ENCODE data around the gene DPH3.
"Not testable (repeated sequence)": the region's sequence is repeated elsewhere in the genome, so short reads cannot be mapped to it uniquely, and the experiment has no call there.

DPH3 gene

DNA sequence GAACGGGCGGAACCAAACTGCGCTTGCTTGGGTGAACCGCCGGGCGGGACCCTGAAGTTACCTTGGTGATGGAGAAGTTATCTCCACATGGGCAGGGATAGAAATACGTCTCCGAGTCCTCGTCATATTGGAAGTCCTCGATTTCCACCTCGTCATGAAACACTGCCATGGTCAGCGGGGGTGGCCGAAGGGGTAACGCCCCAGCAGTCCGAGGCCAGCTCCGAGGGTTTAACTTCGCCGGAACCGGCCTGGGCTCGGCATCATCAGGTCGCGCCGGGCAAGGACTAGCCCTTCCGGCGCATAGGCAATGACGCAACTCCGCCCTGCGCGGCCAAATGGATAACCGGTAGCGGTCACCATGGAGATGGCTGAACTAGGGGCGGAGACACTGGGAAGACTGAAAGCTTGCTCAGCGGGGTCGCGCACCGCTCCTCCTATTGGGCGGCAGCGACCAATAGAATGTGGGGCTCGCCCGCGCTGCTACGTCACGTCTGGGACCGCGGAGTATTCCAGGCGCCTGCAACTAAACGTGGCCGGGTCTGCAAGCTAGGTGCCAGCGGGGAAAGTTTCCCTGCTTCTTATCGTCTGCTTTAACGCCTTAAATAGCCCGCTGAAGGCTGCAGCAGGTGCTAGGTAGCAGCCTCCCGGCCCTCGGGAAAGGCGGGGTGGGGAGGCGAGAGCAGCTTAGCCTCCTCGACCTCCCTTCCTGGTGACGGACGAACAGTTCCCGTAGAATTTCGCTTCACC, at the start of gene DPH3, which contains the start of gene OXNAD1:
Gene DPH3, minus strand, starts transcription at position 236 of the 747 bp plus-strand sequence. Its CDS starts 67 bp downstream, at position 169.
Gene OXNAD1, plus strand, starts transcription at position 505 of the 747 bp plus-strand sequence. CDS start 5,741 bp downstream, outside the sequence.
- DNase-seq = peak; percentile 98

- no peak for DNase-seq
These were observed 49.3 kb upstream of the DPH3 start for GRCh38 chr3:16313886-16314645.

DNA sequence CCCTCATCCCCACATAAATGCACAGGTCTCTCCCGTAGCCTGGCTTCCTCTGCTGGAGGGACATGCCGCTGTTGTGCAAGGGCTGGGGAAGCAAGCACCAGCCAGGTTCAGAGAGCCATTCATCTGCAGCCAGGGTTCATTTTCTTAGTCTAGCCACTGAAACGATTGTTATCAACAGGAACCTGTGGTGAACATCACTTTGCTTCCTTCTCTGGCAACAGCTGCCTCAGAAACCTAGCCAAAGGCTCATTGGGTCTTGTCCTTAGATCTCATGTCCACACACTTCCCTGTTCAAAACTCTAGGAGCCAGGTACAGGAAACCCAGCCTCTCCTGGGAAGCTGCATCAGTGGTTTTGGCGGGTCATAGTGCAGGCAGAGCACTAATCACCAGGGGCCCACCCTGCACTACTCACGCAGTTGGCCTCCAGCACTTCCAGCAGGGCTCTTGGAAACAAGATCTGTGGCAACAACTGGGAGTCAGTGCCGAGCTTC, 47.3 kb upstream of the DPH3 start:
- DNase-seq = no peak

DNA sequence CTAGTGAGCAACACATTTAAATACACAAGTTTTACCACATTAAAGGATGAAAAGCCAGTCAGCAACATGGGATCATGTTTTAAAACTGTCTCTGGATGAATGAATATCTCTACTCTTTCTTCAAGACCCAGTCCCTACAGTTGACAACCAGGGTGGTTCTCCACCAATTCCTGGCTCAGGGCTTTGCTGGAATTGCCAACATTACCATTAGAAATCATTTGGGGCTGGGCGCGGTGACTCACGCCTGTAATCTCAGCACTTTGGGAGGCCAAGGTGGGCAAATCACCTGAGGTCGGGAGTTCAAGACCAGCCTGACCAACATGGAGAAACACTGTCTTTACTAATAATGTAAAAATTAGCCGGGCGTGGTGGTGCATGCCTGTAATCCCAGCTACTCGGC, 45.7 kb upstream of the DPH3 start:
- DNase-seq = not testable (repeated sequence)

GRCh38 chr3:16309558-16309957, 44.8 kb upstream of the DPH3 start:
- DNase-seq = peak; percentile 36 to 48

- no peak for DNase-seq
These were observed 44.0 kb upstream of the DPH3 start for GRCh38 chr3:16308727-16309126.

GRCh38 chr3:16307832-16308531, 43.2 kb upstream of the DPH3 start:
- DNase-seq = no peak

GRCh38 chr3:16305111-16305541, 40.4 kb upstream of the DPH3 start:
- peak; percentile 26 to 41 for DNase-seq

DNA sequence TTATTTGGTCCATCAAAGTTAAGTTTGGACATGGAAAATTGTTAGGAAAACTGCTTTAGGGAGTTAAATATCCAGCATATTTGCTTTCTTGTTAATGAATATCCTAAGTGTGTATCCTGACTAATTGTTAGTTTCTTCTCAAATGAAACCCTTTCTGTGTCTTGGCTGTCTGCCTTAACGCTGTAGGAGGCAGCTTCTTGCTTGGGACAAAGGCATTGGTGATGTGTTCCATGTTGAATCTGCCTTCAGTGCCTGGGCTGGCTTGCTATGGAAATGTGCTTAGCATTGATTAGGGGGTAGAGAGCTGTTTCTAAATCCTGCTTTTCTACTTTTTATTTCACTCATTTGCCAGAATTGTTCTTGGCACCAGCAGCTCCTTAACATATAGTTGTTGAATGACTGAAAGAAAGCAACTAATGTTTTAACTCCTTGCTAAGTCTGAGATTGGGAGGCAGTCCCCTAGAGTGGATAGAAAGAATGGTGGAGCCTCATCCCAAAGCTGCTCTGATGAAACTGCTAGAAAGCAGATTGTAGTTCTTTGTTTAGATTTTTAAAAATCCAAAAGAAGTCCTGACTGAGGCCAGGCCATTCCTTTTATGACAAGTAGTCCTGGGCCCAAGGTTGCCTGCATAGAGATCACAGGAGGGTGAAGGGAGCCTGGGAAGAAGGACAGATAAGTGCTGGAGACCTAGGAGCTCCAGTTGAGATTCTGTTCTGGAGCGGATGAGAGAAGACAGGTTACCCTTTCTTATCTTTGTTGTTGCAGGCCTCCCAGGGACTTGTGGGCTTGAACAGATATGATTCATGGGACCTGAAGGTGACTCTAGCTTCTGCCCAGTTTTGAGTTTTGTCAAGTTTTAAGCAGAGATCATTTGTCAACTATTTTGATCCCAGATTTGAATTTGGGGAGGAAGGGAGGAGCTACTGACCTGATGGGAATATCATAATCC, 39.6 kb upstream of the DPH3 start:
- DNase-seq = no peak

GRCh38 chr3:16303037-16303575, 38.4 kb upstream of the DPH3 start:
- no peak for DNase-seq

GRCh38 chr3:16302082-16302631, 37.4 kb upstream of the DPH3 start:
- no peak for DNase-seq

DNA sequence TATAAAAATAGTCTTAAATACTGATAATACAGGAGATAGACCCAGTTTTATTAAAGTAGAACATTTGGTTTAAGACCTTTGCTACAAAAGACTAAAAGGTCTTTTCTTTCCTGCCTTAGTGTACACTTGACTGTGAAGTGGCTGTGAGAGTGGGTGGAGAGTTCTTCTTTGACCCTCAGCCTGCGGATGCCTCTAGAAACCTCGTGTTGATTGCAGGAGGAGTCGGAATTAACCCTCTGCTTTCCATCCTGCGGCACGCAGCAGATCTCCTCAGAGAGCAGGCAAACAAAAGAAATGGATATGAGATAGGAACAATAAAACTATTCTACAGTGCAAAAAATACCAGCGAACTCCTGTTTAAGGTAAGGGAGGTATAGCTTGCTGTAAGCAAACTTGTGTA, 36.8 kb upstream of the DPH3 start:
- DNase-seq = no peak

- DNase-seq = no peak
These were observed 36.2 kb upstream of the DPH3 start for GRCh38 chr3:16300881-16301359.

- no peak for DNase-seq
These were observed 35.6 kb upstream of the DPH3 start for GRCh38 chr3:16300307-16300706.

DNA sequence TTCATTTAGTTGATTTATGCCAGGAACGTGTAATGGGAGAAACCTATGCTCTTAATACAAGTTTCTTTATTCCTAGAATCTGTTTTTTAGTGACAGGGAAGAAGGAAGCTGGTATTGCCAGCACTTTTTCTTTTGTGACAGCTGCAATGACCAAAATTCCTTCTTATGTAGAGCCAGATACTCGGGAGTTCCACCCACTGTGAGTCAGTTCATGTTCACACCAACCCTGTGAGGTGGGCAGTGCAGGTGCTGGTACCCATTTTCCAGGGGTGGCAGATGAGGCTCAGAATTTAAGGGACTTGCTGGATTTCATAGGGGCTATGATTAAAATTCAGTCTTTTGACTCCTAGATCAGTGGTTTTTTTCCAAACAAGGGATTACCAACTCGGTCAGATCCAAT, 35.0 kb upstream of the DPH3 start:
- no peak for DNase-seq

- no peak for DNase-seq
These were observed 34.1 kb upstream of the DPH3 start for GRCh38 chr3:16298891-16299290.

GRCh38 chr3:16297997-16298885, 33.5 kb upstream of the DPH3 start:
- no peak for DNase-seq

DNA sequence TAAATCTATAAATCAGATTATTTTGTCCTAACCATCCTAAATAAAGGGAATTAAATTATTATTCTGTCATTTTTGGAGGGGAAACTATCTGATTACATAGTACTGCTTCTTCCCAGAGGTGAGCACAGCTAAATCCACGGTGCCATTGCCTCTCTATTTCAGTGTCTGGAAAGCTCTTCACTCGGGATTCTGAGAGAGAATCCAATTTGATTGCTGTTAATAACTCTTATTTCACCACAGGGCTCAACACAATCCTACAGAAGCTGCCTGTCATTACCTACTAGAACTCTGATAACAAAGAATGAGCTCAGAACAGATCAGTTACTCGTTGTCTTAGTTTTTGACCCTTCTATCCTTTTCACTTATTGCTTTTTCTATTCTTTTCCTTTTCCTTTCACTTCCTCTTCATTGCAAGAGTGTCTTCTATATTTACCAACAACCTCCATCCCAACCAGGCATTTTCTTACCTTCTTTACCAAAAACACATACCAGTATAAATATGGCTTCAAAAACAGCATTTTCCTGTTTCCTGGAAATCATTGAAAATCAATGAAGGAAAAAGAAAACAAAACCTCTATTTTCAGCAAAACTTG, 30.7 kb upstream of the DPH3 start:
- no peak for DNase-seq

GRCh38 chr3:16294844-16295243, 30.1 kb upstream of the DPH3 start:
- DNase-seq = no peak

GRCh38 chr3:16290827-16291196, 26.1 kb upstream of the DPH3 start:
- no peak for DNase-seq
